ENCODE results near the gene GIPC3.

Gene GIPC3

DNA sequence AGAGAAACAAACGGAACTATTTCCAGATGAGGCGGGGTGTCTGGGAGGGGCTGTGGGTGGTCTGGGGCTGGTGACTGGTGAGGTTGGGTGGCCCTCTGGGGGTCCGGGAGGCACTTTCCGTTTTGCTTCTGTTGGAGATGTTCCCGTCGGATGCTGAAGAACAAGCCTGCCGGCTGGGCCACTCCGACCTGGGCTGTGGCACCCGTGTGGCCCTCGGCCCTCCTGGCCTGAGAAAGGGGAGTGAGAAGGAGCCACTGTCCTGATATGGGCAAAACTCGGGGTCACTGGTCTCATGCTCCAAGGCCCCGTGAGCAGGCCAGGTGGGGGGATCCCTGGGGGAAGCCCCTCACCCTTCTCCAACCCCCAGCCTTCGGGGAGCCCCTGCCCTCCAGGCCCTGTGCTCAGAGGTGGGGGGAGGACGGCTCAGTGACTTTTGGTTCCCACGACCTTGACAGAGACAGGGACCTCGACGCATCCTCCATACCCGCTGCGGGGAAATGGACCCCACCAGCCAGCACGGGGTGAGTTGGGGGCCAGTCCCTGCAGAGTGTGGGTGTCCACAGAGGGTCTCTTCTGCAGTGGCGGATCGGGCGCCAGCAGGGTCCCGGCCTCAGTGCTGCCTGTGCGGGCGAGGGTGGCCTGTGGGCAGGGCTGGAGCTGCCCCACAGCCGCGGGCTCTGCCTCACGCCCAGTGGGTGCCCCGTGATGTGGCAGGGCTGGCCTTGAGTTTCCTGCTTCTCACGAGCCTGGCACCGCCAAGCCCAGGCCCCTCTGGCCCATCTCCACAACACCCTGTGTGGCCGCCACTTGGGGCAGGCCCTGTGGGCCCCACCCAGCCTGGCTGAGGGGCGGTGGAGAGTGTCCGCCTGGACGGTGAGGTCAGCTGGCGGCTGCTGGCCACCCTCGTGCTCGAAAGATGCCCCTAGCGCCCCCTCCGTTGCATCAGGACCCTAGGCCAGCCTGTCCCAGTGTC, 25.8 kb downstream of the GIPC3 start:
- H3K4me3 ChIP-seq (ENCODE audit: low read depth, low read length) = no peak overlapping the region
- no peak for DNase-seq (ENCODE audit: low read depth)
- TF ChIP-seq, protein P1, sequence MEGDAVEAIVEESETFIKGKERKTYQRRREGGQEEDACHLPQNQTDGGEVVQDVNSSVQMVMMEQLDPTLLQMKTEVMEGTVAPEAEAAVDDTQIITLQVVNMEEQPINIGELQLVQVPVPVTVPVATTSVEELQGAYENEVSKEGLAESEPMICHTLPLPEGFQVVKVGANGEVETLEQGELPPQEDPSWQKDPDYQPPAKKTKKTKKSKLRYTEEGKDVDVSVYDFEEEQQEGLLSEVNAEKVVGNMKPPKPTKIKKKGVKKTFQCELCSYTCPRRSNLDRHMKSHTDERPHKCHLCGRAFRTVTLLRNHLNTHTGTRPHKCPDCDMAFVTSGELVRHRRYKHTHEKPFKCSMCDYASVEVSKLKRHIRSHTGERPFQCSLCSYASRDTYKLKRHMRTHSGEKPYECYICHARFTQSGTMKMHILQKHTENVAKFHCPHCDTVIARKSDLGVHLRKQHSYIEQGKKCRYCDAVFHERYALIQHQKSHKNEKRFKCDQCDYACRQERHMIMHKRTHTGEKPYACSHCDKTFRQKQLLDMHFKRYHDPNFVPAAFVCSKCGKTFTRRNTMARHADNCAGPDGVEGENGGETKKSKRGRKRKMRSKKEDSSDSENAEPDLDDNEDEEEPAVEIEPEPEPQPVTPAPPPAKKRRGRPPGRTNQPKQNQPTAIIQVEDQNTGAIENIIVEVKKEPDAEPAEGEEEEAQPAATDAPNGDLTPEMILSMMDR (IDR thresholded peaks at IDR 0.05; ENCODE audit: control insufficient read depth, extremely low read depth, insufficient read depth) = no peak

DNA sequence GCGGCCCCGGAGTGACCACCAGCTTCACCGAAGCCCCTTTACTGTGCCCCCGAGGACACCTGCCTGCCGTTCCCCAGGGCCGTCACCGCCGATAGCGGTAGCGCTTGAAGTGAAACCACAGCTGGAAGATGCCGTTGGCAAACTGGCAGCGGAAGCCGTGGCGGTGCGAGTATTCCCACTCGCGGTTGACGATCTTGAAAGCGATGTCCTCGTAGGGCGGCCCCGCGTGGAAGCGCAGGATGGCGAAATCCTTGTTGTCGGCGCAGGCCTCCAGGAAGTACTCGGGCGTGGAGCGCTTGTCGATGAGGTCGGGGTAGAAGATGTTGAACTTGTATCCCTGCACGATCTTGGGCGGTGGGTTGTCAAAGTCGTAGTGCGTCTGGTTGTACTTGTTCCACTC, 26.6 kb downstream of the GIPC3 start:
- no peak overlapping the region for H3K4me3 ChIP-seq (ENCODE audit: low read depth, low read length)
- DNase-seq (ENCODE audit: low read depth) = no peak
- TF ChIP-seq, protein P1 (IDR thresholded peaks at IDR 0.05; ENCODE audit: control insufficient read depth, extremely low read depth, insufficient read depth) = no peak

DNA sequence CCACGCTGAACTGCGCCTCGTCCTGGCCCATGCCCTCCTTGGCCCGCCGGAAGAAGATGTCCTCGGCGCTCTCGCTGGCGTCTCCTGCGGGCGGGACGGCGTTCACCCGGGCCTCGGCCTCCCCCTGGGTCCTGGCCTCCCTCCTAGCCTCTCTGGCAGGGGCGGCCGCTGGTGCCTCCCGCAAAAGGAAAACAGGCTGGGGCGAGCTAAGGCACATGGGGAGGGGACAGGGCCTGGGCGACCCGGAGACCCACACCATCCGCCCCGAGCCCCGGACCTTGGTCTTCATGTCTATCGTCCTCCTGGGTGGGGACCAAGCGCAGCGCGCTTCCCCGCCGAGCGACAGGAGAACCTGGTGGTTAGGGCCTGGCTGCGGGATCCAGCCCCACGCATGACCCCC, 27.1 kb downstream of the GIPC3 start:
- TF ChIP-seq, protein P1 (IDR thresholded peaks at IDR 0.05; ENCODE audit: control insufficient read depth, extremely low read depth, insufficient read depth) = no peak
- DNase-seq (ENCODE audit: low read depth) = no peak
- no peak overlapping the region for H3K4me3 ChIP-seq (ENCODE audit: low read depth, low read length)

DNA sequence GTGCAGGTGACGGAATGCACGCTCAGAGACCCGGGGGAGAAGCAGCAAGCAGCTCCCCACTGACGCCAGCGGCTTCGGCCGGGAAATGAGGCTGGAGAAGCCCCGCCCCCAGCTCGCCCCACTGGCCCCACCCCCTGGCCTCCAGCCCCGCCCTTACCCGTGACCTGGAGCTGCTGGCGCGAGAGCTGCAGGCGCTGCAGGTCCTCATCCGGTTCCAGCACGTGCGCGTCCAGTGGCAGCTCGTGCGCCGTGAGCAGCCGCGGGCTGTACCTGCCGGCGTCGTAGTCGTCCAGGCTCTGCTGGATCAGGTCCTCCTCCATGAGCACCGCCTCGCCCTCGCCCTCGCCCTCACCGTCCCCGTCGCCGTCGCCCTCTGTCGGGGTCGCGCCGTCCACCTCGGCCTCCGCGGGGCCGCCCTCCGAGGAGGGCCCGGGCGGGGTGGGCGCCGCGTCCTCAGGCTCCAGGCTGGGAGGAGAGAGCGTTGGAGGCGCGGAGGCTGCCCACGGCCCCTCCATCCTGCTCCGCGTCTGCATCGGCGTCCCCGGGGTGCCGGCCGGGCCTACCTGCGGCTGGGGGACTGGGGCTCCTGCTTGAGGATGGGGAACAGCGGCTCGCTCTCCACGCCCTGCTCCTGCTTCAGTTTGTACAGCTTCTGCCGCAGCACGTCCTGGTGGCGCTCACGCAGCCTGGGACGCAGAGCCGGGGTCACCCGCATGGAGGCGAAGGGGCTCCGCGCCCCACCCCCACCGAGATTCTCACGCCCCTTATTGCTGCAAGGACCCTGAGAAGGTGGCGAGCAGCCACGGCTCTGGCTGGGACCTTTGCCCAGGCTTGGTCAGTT, 27.8 kb downstream of the GIPC3 start:
- DNase-seq (ENCODE audit: low read depth) = no peak
- TF ChIP-seq, protein P1 (IDR thresholded peaks at IDR 0.05; ENCODE audit: control insufficient read depth, extremely low read depth, insufficient read depth) = no peak
- H3K4me3 ChIP-seq (ENCODE audit: low read depth, low read length) = no peak overlapping the region

DNA sequence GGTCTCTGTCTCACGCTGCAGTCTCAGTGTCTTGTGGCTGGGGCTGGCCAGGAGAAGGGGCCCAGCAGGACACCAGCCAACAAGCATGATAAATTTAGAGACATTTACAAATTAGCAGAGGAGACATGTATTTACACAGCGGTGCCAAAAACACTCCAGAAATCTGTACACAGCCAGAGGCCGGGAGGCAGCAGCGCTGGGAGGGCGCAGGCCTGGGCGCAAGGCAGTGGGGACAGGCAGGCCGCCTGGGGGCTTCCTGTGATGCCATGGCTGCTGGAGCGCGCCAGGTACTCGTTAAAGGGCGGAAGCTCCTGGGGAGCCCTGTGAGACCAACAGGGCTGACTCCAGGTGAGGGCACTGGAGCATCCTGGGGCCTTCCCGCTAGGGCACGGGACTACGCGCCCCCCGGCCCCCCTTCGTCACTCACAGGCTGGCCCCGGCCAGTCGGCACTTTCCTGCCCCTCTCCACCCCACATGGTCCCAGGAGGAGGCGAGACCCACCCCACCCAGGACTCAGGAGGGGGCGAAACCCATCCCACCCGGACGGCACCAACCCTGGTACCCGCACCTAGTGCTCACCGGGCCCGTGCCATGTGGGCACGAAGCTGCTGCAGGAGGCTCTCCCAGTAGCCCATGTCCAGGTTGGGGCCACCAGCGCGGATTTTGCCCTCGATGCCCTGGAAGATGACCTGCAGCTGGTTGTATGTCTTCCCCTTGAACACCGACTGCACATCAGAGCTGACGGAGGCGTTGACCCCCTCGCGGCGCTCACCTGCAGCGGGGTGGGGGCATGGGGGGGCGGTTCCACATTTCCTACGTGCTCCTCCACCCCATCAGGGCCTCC, 28.8 kb downstream of the GIPC3 start:
- no peak for DNase-seq (ENCODE audit: low read depth)
- H3K4me3 ChIP-seq (ENCODE audit: low read depth, low read length) = no peak overlapping the region
- TF ChIP-seq, protein P1 (IDR thresholded peaks at IDR 0.05; ENCODE audit: control insufficient read depth, extremely low read depth, insufficient read depth) = no peak

DNA sequence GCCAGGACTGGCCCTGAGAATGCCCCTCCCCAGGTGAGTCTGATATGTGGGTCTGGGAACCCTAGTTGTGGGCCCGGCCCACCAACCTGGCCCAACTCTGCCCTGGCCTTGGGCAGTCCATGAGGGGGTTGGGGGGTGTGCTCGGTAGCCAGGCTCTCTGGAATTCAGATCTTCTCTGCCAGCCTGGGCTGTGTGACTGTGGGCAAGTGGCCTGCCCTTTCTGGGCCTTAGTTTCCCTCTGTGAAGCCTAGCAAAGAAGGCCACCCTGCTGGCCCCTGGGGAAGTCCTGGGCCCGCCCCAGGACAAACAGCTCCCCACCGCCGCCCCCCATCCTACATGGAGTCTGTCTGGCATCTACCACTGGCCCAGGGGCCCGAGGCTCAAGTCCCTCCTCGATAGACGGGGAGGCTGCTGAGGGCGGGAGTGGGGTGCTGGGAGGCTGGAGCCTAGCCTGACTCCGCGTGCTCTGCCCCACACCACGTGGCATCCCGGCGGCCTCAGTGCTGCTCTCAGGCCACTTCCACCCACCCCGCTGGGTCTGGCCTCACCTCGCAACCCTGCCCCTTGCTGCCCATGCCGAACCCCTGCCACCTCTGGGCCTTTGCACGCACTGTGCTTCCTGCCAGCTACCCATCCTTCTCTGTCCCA, 29.7 kb downstream of the GIPC3 start:
- H3K4me3 ChIP-seq (ENCODE audit: low read depth, low read length) = no peak overlapping the region
- TF ChIP-seq, protein P1 (IDR thresholded peaks at IDR 0.05; ENCODE audit: control insufficient read depth, extremely low read depth, insufficient read depth) = no peak
- DNase-seq (ENCODE audit: low read depth) = no peak
